Hematopoietic multipotent progenitor cell treated with erythropoietin and hydrocortisone succinate and interleukin-3 and kit ligand, for 6 days (in vitro differentiated cells): ENCODE results near the gene KCNA4.
A peak's percentile ranks its signal among the peaks of the same experiment; 100 is the strongest.
"Not testable (repeated sequence)": the region's sequence is repeated elsewhere in the genome, so short reads cannot be mapped to it uniquely, and the experiment has no call there.

ENCODE experiments used
- DNase-seq: peaks from one replicate; pipeline ENCODE4 v3.0.0-alpha.2; 2015

Gene KCNA4

DNA sequence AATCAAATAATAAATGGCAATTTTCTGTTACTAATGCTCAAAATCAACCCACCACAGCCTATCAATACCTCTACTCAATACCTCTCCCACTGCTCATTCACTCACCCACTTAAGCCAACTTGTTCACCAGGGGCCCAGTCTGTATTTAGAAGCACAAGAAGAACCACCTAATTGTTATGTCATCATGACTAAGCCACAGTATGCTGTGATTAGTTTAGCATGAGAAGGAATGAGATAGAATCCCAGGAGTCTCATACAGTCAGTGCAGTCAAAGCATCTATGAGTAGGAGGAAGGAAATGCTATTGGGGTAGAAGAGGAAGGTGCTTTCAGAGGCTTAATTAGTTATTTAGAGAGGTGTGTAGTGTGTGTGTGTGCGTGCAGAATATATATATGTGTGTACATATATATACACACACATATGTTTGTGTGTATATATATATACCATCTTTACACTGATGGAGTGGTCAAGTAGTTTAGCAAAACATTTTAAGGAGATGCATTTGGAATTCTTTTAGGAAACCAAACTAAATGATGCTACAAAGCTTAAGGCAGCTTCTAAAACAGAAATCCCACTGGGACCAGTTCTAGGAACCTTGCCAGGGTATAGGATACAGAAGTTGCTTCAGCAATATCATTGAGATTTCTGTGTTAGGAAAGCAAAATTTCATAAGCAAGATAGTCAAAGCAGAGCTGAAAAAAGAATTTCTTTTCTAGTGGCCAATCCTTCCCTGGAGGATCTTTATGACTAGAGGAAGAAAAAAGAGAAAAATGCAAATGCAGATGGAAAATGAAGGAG, 27.5 kb downstream of the KCNA4 start:
- no peak for DNase-seq

DNA sequence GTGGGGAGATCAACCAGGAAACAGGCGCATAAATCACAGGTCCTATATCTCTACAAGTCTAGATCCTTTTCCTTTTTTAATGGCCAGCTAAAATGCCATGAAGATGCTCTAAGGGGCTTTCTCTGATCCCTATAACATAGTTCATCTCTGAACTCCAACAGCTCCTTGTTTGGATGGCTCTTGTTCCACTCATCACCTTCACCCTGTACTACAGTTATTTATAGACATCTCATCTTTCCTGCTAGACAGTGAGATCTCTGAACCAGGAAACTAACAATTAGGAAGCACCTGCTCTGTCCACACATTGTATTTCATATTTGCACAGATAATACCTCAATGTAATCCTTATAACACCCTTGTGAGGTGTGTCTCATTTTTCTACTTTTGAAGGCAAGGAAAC, 31.6 kb downstream of the KCNA4 start:
- DNase-seq: no peak

DNA sequence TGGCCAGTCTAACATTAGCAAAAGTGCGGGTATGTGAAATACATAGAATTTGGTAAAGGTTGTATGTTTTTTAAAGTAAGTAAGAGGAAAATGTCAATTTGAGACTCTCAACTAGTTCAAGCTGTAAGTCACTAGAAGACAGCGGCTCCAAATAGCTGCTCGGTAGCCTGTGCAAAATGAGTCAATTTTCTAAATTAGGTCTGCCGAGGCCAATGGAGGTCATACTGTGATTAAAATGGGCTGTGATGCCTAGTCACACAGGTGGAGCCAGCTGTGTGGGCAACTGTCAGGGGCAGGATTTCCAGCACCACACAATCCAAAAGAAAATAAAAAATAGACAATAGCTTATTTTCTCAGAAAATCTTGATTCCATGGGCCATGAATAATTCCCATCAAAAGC, 32.3 kb downstream of the KCNA4 start:
- DNase-seq: no peak

DNA sequence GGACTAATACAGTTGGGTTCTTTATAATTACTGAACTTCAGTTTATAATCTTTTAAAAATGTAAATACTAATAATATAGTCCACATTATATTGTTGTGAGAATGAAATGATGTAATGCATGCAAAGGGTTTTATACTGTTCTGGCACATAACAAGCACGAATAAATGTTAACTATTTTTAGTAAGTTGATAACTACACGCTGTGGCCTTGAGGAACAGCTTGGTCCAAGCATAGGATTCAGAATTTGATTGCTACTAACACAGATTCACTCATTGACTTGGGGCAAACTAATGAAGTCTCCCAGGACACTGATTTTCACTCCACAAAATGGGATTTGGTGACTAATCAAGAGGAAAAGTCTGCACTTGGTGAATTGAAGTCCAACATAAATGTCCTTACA, 38.3 kb downstream of the KCNA4 start:
- DNase-seq: no peak

DNA sequence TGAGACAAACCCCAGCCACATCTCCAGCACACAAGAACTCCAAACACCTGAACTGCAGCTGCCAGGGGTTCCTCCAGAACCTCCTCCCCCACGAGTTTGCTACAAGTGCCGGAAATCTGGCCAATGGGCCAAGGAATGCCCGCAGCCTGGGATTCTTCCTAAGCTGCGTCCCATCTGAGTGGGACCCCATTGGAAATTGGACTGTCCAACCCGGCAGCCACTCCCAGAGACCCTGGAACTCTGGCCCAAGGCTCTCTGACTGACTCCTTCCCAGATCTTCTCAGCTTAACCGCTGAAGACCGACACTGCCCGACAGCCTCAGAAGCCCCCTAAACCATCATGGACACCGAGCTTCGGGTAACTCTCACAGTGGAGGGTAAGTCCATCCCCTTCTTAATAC, 41.2 kb downstream of the KCNA4 start:
- not testable (repeated sequence) for DNase-seq

DNA sequence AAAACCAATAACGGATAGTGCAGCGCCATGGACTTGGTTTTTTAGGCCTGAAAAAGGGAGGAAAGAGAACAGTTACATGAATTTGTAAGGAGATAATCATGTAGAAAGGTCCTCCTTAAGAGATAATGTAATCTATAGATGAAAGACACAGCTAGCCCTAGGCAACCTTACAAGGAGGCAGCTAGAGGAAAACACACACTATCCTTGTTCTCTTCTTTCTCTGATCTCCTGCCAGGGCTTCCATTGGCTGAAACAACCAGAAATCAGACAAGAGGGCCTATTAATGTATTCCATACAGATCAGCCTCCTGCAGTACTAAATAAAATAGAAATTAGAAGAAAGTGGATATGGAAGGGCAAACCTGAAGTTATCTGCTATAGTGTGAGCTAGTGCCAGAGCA, 53.0 kb downstream of the KCNA4 start:
- DNase-seq: no peak

DNA sequence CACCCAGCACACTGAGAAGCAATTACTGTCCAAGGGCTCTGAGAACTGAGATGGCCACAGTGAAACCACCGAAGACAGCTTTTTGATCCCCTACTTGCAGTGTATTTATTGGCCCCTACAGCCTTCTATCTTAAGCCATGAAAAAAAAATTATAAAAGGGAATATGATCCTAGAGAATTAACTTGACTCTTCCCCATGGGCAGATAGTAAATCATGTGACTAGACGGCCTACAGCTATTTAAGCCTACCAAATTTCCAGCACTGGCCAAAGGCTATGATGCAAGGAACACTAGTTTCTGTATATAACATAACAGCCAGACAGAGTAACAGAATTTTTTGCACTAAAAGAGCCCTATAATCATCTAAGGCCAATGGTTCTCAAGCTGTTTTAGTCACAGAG, 53.8 kb downstream of the KCNA4 start:
- no peak for DNase-seq

DNA sequence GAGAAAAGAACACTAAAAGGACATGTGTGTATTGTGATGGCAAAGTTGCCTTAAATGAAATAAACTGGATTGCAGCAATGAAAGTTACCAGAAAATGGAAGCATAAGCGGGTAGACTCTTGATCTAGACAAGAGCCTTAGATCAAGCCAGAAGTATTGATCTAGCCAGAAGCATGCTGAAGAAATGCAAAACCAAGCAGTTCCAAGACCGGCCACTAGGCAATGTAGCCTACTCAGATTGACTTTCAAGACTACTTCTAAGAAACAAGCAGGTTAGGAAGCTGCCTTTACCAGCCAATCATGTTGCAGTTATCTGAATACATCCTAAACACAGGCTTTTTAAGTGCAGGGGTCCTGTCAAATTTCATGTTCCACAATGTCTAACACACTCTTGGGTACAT, 54.6 kb downstream of the KCNA4 start:
- peak; percentile 10 for DNase-seq
